DND-41 (cell line): ENCODE data around the gene FRS3.

Experiments
- ATAC-seq: fragments of 200-7000 bp; cut with Tn5 transposase; 3 replicates; pipeline ENCODE4 v1.9.1; 2021; ENCODE audit warnings: low read depth; ENCODE audit not compliant: insufficient read depth
- DNase-seq: peaks from one replicate; pipeline ENCODE4 v3.0.0-alpha.2; 2020
- H2AFZ ChIP-seq: 2 replicates; pipeline ENCODE4 v1.6.0; 2012; ENCODE audit warnings: low read depth, low read length
- H3K27ac ChIP-seq: 2 replicates; pipeline ENCODE4 v1.5.1; 2012; ENCODE audit warnings: low read length, inconsistent platforms
- H3K27me3 ChIP-seq: fragments of 200-600 bp; sonication (generic); 2 replicates; pipeline ENCODE4 v1.6.0; 2012; ENCODE audit warnings: low read length, mild to moderate bottlenecking, inconsistent platforms; ENCODE audit not compliant: insufficient read depth, poor library complexity
- H3K36me3 ChIP-seq: 2 replicates; pipeline ENCODE4 v1.5.1; 2012; ENCODE audit warnings: low read length, inconsistent platforms; ENCODE audit not compliant: insufficient read depth
- H3K4me1 ChIP-seq: 2 replicates; pipeline ENCODE4 v1.5.1; 2012; ENCODE audit warnings: mild to moderate bottlenecking, low read length; ENCODE audit not compliant: insufficient read depth
- H3K4me2 ChIP-seq: 2 replicates; pipeline ENCODE4 v1.6.0; 2012; ENCODE audit warnings: mild to moderate bottlenecking, moderate library complexity, low read length, inconsistent platforms; ENCODE audit not compliant: insufficient read depth
- H3K4me3 ChIP-seq, 2 experiments: fragments of 200-600 bp in 1 of 2; shearing (Covaris generic) in 1 of 2; 2 replicates each; pipeline ENCODE4 v1.5.1; 2012 to 2016; ENCODE audit warnings: inconsistent platforms in 2 of 2, low read length in 2 of 2, mild to moderate bottlenecking in 2 of 2, low read depth in 1 of 2, moderate library complexity in 1 of 2
- H3K79me2 ChIP-seq: 2 replicates; pipeline ENCODE4 v1.6.0; 2012; ENCODE audit warnings: low read length, inconsistent platforms; ENCODE audit not compliant: insufficient read depth
- H3K9ac ChIP-seq: 2 replicates; pipeline ENCODE4 v1.6.0; 2012; ENCODE audit warnings: low read depth, mild to moderate bottlenecking, inconsistent platforms, low read length, moderate library complexity
- H3K9me3 ChIP-seq: 2 replicates; pipeline ENCODE4 v1.5.1; 2012; ENCODE audit warnings: low read length, moderate library complexity, mild to moderate bottlenecking, inconsistent platforms; ENCODE audit not compliant: insufficient read depth, severe bottlenecking
- H4K20me1 ChIP-seq: 2 replicates; pipeline ENCODE4 v1.6.0; 2012; ENCODE audit warnings: low read length; ENCODE audit not compliant: insufficient read depth
- EZH2 ChIP-seq: IDR thresholded peaks from 3 replicates; pipeline ENCODE4 v1.6.1; 2012; ENCODE audit warnings: borderline replicate concordance, low read depth, mild to moderate bottlenecking, moderate library complexity, low read length, inconsistent platforms; ENCODE audit not compliant: severe bottlenecking
- TF ChIP-seq, protein P1 (sequence below): IDR thresholded peaks from 2 replicates; pipeline ENCODE4 v1.5.1; 2012; ENCODE audit warnings: borderline replicate concordance, low read length, moderate library complexity, mild to moderate bottlenecking; ENCODE audit not compliant: poor library complexity, severe bottlenecking; ENCODE audit errors: extremely low read depth

The FRS3 gene

GRCh38 chr6:41720783-41721182 is 58.9 kb downstream of the FRS3 start:
- H3K4me3 ChIP-seq = no peak overlapping the region
- no peaks in the 10 kb centered on the region for H3K27me3 ChIP-seq
- no peak overlapping the region for H2AFZ ChIP-seq
- no peaks in the 10 kb centered on the region for H3K36me3 ChIP-seq
- no peak overlapping the region for H3K4me2 ChIP-seq
- H3K4me1 ChIP-seq = no peaks in the 10 kb centered on the region
- no peak overlapping the region for H3K27ac ChIP-seq
- TF ChIP-seq, protein P1, sequence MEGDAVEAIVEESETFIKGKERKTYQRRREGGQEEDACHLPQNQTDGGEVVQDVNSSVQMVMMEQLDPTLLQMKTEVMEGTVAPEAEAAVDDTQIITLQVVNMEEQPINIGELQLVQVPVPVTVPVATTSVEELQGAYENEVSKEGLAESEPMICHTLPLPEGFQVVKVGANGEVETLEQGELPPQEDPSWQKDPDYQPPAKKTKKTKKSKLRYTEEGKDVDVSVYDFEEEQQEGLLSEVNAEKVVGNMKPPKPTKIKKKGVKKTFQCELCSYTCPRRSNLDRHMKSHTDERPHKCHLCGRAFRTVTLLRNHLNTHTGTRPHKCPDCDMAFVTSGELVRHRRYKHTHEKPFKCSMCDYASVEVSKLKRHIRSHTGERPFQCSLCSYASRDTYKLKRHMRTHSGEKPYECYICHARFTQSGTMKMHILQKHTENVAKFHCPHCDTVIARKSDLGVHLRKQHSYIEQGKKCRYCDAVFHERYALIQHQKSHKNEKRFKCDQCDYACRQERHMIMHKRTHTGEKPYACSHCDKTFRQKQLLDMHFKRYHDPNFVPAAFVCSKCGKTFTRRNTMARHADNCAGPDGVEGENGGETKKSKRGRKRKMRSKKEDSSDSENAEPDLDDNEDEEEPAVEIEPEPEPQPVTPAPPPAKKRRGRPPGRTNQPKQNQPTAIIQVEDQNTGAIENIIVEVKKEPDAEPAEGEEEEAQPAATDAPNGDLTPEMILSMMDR = no peak
- TF ChIP-seq EZH2 = no peak
- ATAC-seq = no peak
- H3K9ac ChIP-seq = no peak overlapping the region
- H4K20me1 ChIP-seq = peaks cover 11% of the 10 kb centered on the region; the same call in 1 of the 2 replicates
- no peaks in the 10 kb centered on the region for H3K9me3 ChIP-seq
- DNase-seq = no peak
- H3K79me2 ChIP-seq = no peaks in the 10 kb centered on the region

GRCh38 chr6:41720262-41720620 is 59.5 kb downstream of the FRS3 start:
- Histone ChIP-seq H3K9ac (no peak overlapping the region), H3K36me3 (no peaks in the 10 kb centered on the region), H3K4me3 (no peak overlapping the region), H2AFZ (no peak overlapping the region), H3K27me3 (no peaks in the 10 kb centered on the region), H3K27ac (no peak overlapping the region), H4K20me1 (peaks cover 11% of the 10 kb centered on the region; the same call in 1 of the 2 replicates), H3K79me2 (no peaks in the 10 kb centered on the region), H3K9me3 (no peaks in the 10 kb centered on the region), H3K4me1 (no peaks in the 10 kb centered on the region), H3K4me2 (no peak overlapping the region)
- DNase-seq (no peak), ATAC-seq (no peak)
- TF ChIP-seq, protein P1 = no peak
- no peak for TF ChIP-seq EZH2
